ENCODE results near the gene MMRN1. TPM values are rescaled to one million over a fixed set of nuclear protein-coding genes. Genes with fewer than 3 reads are reported as not detected.

Gene MMRN1
- polyA plus RNA-seq, 1 donor (not counting 4 experiments of a cell fraction or from before 2014, with no cell fraction given) = not detected

DNA sequence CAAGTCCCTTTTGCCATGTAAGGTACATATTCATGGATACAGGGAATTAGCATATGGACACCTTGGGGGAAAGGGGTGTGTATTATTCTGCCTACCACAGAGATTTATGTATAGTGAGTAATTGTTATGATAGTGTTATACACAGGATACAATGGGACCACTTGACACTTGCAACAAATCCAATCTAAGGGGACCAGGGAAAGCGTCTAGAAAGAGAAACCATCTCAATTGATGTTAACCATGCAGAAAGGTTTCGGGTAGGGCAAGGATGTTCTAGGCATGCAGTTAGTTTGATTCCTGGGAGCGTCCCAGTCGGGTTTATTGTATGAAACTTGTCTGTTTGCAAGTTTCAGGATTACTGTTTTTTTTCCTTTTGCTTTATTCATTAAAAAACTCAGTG lies 34.2 kb downstream of the MMRN1 start:
- Histone ChIP-seq H3K36me3 (ENCODE audit: control insufficient read depth in 2 of 2, extremely low read depth in 1 of 2, insufficient read depth in 2 of 2, low read length in 2 of 2) (no peaks in the 10 kb centered on the region), H3K9ac (ENCODE audit: control insufficient read depth, extremely low read depth, insufficient read depth, low read length) (no peak overlapping the region), H3K27me3 (ENCODE audit: control insufficient read depth, extremely low read depth, insufficient read depth, low read length) (no peaks in the 10 kb centered on the region), H3K4me2 (ENCODE audit: control insufficient read depth, extremely low read depth, insufficient read depth, low read depth, low read length) (no peak overlapping the region), H3K9me3 (ENCODE audit: control insufficient read depth, low read depth, low read length) (no peaks in the 10 kb centered on the region), H3K9me1 (ENCODE audit: control insufficient read depth, extremely low read depth, insufficient read depth, low read length) (no peaks in the 10 kb centered on the region), H3K79me2 (ENCODE audit: control insufficient read depth, insufficient read depth, low read length) (no peaks in the 10 kb centered on the region), H2AFZ (ENCODE audit: control insufficient read depth, low read length) (no peak overlapping the region), H4K20me1 (ENCODE audit: control insufficient read depth, extremely low read depth, insufficient read depth, low read length) (no peaks in the 10 kb centered on the region), H3K4me3 (ENCODE audit: control insufficient read depth in 2 of 3, extremely low read depth in 1 of 3, insufficient read depth in 2 of 3, low read depth in 1 of 3, low read length in 3 of 3) (no peak overlapping the region), H3K4me1 (ENCODE audit: control insufficient read depth, extremely low read depth, insufficient read depth, low read length) (no peaks in the 10 kb centered on the region), H3K27ac (ENCODE audit: control insufficient read depth, insufficient read depth, low read length) (no peak overlapping the region)
- dilution Hi-C loops (cut with MboI; ENCODE audit: extremely low pct_ligation_motif_present, low sequenced_read_pairs) = no loop called here
- no peak for FAIRE-seq
- no peak for DNase-seq (ENCODE audit: low read depth, low spot score)
- no peak for TF ChIP-seq CTCF (optimal IDR thresholded peaks at IDR 0.05 in 1 of 3, IDR thresholded peaks at IDR 0.05 in 1 of 3, conservative IDR thresholded peaks at IDR 0.05 in 1 of 3; ENCODE audit: extremely low read depth in 1 of 3, insufficient read depth in 2 of 3, low read length in 3 of 3)
- no peak for TF ChIP-seq EZH2 (IDR thresholded peaks at IDR 0.05; ENCODE audit: low read length)

- FAIRE-seq (no peak), DNase-seq (ENCODE audit: low read depth, low spot score) (no peak)
- dilution Hi-C loops (cut with MboI; ENCODE audit: extremely low pct_ligation_motif_present, low sequenced_read_pairs) = no loop called here
- Histone ChIP-seq H3K79me2 (ENCODE audit: control insufficient read depth, insufficient read depth, low read length) (no peaks in the 10 kb centered on the region), H3K4me2 (ENCODE audit: control insufficient read depth, extremely low read depth, insufficient read depth, low read depth, low read length) (no peak overlapping the region), H3K9me3 (ENCODE audit: control insufficient read depth, low read depth, low read length) (no peaks in the 10 kb centered on the region), H4K20me1 (ENCODE audit: control insufficient read depth, extremely low read depth, insufficient read depth, low read length) (no peaks in the 10 kb centered on the region), H2AFZ (ENCODE audit: control insufficient read depth, low read length) (no peak overlapping the region), H3K27ac (ENCODE audit: control insufficient read depth, insufficient read depth, low read length) (no peak overlapping the region), H3K9ac (ENCODE audit: control insufficient read depth, extremely low read depth, insufficient read depth, low read length) (no peak overlapping the region), H3K36me3 (ENCODE audit: control insufficient read depth in 2 of 2, extremely low read depth in 1 of 2, insufficient read depth in 2 of 2, low read length in 2 of 2) (no peaks in the 10 kb centered on the region), H3K9me1 (ENCODE audit: control insufficient read depth, extremely low read depth, insufficient read depth, low read length) (no peaks in the 10 kb centered on the region), H3K4me3 (ENCODE audit: control insufficient read depth in 2 of 3, extremely low read depth in 1 of 3, insufficient read depth in 2 of 3, low read depth in 1 of 3, low read length in 3 of 3) (no peak overlapping the region), H3K27me3 (ENCODE audit: control insufficient read depth, extremely low read depth, insufficient read depth, low read length) (no peaks in the 10 kb centered on the region), H3K4me1 (ENCODE audit: control insufficient read depth, extremely low read depth, insufficient read depth, low read length) (no peaks in the 10 kb centered on the region)
- TF ChIP-seq EZH2 (IDR thresholded peaks at IDR 0.05; ENCODE audit: low read length) (no peak), CTCF (optimal IDR thresholded peaks at IDR 0.05 in 1 of 3, IDR thresholded peaks at IDR 0.05 in 1 of 3, conservative IDR thresholded peaks at IDR 0.05 in 1 of 3; ENCODE audit: extremely low read depth in 1 of 3, insufficient read depth in 2 of 3, low read length in 3 of 3) (no peak)
Measured at GRCh38 chr4:89929425-89930159, 34.9 kb downstream of the MMRN1 start.
